HepG2 (cell line): ENCODE data around the gene TSNAXIP1. TPM values are rescaled to one million over a fixed set of nuclear protein-coding genes. Genes with fewer than 3 reads are reported as not detected.
A peak's percentile ranks its signal among the peaks of the same experiment; 100 is the strongest.

ENCODE experiments used
- ATF3 ChIP-seq: sonication (generic); formaldehyde crosslinking; IDR thresholded peaks from 2 replicates; pipeline ENCODE4 v1.4.0; 2020; ENCODE audit warnings: missing genetic modification reagents
- CHCHD3 ChIP-seq: sonication (generic); formaldehyde crosslinking; IDR thresholded peaks from 2 replicates; pipeline ENCODE4 v1.8.0; 2022; ENCODE audit warnings: mild to moderate bottlenecking, missing genetic modification reagents, moderate library complexity
- DZIP1 ChIP-seq: sonication (generic); formaldehyde crosslinking; IDR thresholded peaks from 2 replicates; pipeline ENCODE4 v1.5.0; 2020; ENCODE audit warnings: mild to moderate bottlenecking, missing genetic modification reagents
- KDM5B ChIP-seq: sonication (generic); formaldehyde crosslinking; IDR thresholded peaks from 2 replicates; pipeline ENCODE4 v1.4.0; 2020; ENCODE audit warnings: missing genetic modification reagents, mild to moderate bottlenecking, borderline replicate concordance
- KLF6 ChIP-seq: IDR thresholded peaks from 2 replicates; pipeline ENCODE4 v1.8.0; 2016; ENCODE audit warnings: missing biosample characterization, missing genetic modification reagents
- NFYB ChIP-seq: sonication (generic); formaldehyde crosslinking; IDR thresholded peaks from 2 replicates; pipeline ENCODE4 v1.4.0; 2020; ENCODE audit warnings: missing genetic modification reagents
- PHF20 ChIP-seq: sonication (generic); formaldehyde crosslinking; IDR thresholded peaks from 2 replicates; pipeline ENCODE4 v1.5.0; 2020; ENCODE audit warnings: mild to moderate bottlenecking, missing genetic modification reagents
- POLR2AphosphoS2 ChIP-seq: IDR thresholded peaks from 2 replicates; pipeline ENCODE4 v1.6.1; 2011; ENCODE audit warnings: low read depth, low read length, improper control_type of control experiment
- SMAD1 ChIP-seq: sonication (generic); formaldehyde crosslinking; IDR thresholded peaks from 2 replicates; pipeline ENCODE4 v1.4.0; 2020; ENCODE audit warnings: missing genetic modification reagents, low read depth, mild to moderate bottlenecking, borderline replicate concordance
- SP4 ChIP-seq: sonication (generic); formaldehyde crosslinking; IDR thresholded peaks from 2 replicates; pipeline ENCODE4 v1.8.1; 2023; ENCODE audit warnings: mild to moderate bottlenecking, missing genetic modification reagents
- WIZ ChIP-seq: sonication (generic); formaldehyde crosslinking; IDR thresholded peaks from 2 replicates; pipeline ENCODE4 v1.5.1; 2020; ENCODE audit warnings: mild to moderate bottlenecking, missing genetic modification reagents
- ZFP37 ChIP-seq: sonication (generic); formaldehyde crosslinking; IDR thresholded peaks from 2 replicates; pipeline ENCODE4 v1.4.0; 2020; ENCODE audit warnings: missing genetic modification reagents, borderline replicate concordance
- ZMYM3 ChIP-seq: sonication (generic); formaldehyde crosslinking; IDR thresholded peaks from 2 replicates; pipeline ENCODE4 v1.5.1; 2020; ENCODE audit warnings: mild to moderate bottlenecking, missing genetic modification reagents
- ZNF225 ChIP-seq: sonication (generic); formaldehyde crosslinking; IDR thresholded peaks from 2 replicates; pipeline ENCODE4 v1.4.0; 2020; ENCODE audit warnings: mild to moderate bottlenecking, missing genetic modification reagents
- ZNF24 ChIP-seq: fragments of 450-650 bp; IDR thresholded peaks from 2 replicates; pipeline ENCODE4 v1.6.1; 2017; ENCODE audit warnings: antibody characterized with exemption, mild to moderate bottlenecking
- ZNF510 ChIP-seq: sonication (generic); formaldehyde crosslinking; IDR thresholded peaks from 2 replicates; pipeline ENCODE4 v1.4.0; 2020; ENCODE audit warnings: low read depth, mild to moderate bottlenecking, missing genetic modification reagents
- ZNF776 ChIP-seq: sonication (generic); formaldehyde crosslinking; IDR thresholded peaks from 2 replicates; pipeline ENCODE4 v1.4.0; 2020; ENCODE audit warnings: mild to moderate bottlenecking, missing genetic modification reagents
- ZSCAN31 ChIP-seq: sonication (generic); formaldehyde crosslinking; IDR thresholded peaks from 2 replicates; pipeline ENCODE4 v1.5.0; 2020; ENCODE audit warnings: low read depth, mild to moderate bottlenecking, missing genetic modification reagents
- ZZZ3 ChIP-seq: sonication (generic); formaldehyde crosslinking; IDR thresholded peaks from 2 replicates; pipeline ENCODE4 v1.4.0; 2020; ENCODE audit warnings: missing genetic modification reagents, mild to moderate bottlenecking, borderline replicate concordance
- polyA plus RNA-seq, 8 experiments: library from polyadenylated mRNA; depleted of rRNA in 3 of 8; stranded (reverse) in 7 of 8; unstranded in 1 of 8; fragments of >200 nt; fragmentation: Illumina TruSeq in 4 of 8; extraction: Trizol in 4 of 8; gene quantifications; 2 replicates each; pipeline versions ENCODE4 v1.2.1 to v1.2.3, GENCODE V29; 2011 to 2016; ENCODE audit warnings: low read depth in 4 of 8, missing spikeins in 1 of 8, mixed read lengths in 1 of 8; ENCODE audit not compliant: insufficient read depth in 1 of 8
- total RNA-seq, 5 experiments: library from RNA; depleted of rRNA; stranded (reverse); fragments of >200 nt; fragmentation: Illumina TruSeq; extraction: Trizol; gene quantifications; 2 replicates each; pipeline ENCODE4 v1.2.3, GENCODE V29; 2016; ENCODE audit warnings: low read depth in 1 of 5
- TF ChIP-seq, protein P1 (sequence below): sonication (generic); formaldehyde crosslinking; IDR thresholded peaks from 2 replicates; pipeline ENCODE4 v1.4.0; 2020; ENCODE audit warnings: missing genetic modification reagents, mild to moderate bottlenecking, borderline replicate concordance
- TF ChIP-seq, protein P2 (sequence below): sonication (generic); formaldehyde crosslinking; IDR thresholded peaks from 2 replicates; pipeline ENCODE4 v1.5.1; 2020; ENCODE audit warnings: missing genetic modification reagents, mild to moderate bottlenecking, borderline replicate concordance

The TSNAXIP1 gene
- total and polyA plus RNA-seq, 2 of the 13 experiments (the other 11 are each of a cell fraction or from before 2014, with no cell fraction given), result 0.37 to 0.86 TPM

- TF ChIP-seq CHCHD3, result 0 out of 2 replicates have a peak, but pooled peaks have one; percentile 38
- TF ChIP-seq ZMYM3 (CRISPR knock-in tag), result peak; percentile 51; the same call in 1 of the 2 replicates
- TF ChIP-seq KLF6 (CRISPR knock-in tag), result no peak
- no peak for TF ChIP-seq ZFP37 (CRISPR knock-in tag)
- TF ChIP-seq DZIP1 (CRISPR knock-in tag), result no peak
- TF ChIP-seq, protein P1, sequence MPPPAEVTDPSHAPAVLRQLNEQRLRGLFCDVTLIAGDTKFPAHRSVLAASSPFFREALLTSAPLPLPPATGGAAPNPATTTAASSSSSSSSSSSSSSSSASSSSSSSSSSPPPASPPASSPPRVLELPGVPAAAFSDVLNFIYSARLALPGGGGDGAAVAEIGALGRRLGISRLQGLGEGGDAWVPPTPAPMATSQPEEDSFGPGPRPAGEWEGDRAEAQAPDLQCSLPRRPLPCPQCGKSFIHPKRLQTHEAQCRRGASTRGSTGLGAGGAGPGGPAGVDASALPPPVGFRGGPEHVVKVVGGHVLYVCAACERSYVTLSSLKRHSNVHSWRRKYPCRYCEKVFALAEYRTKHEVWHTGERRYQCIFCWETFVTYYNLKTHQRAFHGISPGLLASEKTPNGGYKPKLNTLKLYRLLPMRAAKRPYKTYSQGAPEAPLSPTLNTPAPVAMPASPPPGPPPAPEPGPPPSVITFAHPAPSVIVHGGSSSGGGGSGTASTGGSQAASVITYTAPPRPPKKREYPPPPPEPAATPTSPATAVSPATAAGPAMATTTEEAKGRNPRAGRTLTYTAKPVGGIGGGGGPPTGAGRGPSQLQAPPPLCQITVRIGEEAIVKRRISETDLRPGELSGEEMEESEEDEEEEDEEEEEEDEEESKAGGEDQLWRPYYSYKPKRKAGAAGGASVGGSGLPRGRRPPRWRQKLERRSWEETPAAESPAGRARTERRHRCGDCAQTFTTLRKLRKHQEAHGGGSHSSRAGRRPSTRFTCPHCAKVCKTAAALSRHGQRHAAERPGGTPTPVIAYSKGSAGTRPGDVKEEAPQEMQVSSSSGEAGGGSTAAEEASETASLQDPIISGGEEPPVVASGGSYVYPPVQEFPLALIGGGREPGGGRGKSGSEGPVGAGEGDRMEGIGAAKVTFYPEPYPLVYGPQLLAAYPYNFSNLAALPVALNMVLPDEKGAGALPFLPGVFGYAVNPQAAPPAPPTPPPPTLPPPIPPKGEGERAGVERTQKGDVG, result peak; percentile 54; the same call in 1 of the 2 replicates
- TF ChIP-seq POLR2AphosphoS2, result no peak
- TF ChIP-seq ZNF24, result no peak
- no peak for TF ChIP-seq NFYB (CRISPR knock-in tag)
- no peak; the same call in 1 of the 2 replicates for TF ChIP-seq SMAD1 (CRISPR knock-in tag)
- TF ChIP-seq, protein P2, sequence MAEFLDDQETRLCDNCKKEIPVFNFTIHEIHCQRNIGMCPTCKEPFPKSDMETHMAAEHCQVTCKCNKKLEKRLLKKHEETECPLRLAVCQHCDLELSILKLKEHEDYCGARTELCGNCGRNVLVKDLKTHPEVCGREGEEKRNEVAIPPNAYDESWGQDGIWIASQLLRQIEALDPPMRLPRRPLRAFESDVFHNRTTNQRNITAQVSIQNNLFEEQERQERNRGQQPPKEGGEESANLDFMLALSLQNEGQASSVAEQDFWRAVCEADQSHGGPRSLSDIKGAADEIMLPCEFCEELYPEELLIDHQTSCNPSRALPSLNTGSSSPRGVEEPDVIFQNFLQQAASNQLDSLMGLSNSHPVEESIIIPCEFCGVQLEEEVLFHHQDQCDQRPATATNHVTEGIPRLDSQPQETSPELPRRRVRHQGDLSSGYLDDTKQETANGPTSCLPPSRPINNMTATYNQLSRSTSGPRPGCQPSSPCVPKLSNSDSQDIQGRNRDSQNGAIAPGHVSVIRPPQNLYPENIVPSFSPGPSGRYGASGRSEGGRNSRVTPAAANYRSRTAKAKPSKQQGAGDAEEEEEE (CRISPR knock-in tag), result no peak; the same call in 1 of the 2 replicates
- 0 out of 2 replicates have a peak, but pooled peaks have one; percentile 5 for TF ChIP-seq SP4
- TF ChIP-seq PHF20 (CRISPR knock-in tag), result no peak
- TF ChIP-seq ATF3, result 0 out of 2 replicates have a peak, but pooled peaks have one; percentile 18
- no peak for TF ChIP-seq WIZ (CRISPR knock-in tag)
- no peak for TF ChIP-seq ZSCAN31
- peak; percentile 22; the same call in 1 of the 2 replicates for TF ChIP-seq ZNF225 (CRISPR knock-in tag)
- TF ChIP-seq ZNF776 (CRISPR knock-in tag), result peak; percentile 58; the same call in 1 of the 2 replicates
- peak; percentile 63; the same call in 1 of the 2 replicates for TF ChIP-seq ZZZ3
- TF ChIP-seq ZNF510 (CRISPR knock-in tag), result no peak
- peak; percentile 81 for TF ChIP-seq KDM5B (CRISPR knock-in tag)
Observed at GRCh38 chr16:67842509-67843342, 36.0 kb downstream of the TSNAXIP1 start (continued).
